Mesenchymal stem cell (in vitro differentiated cells and primary cell): ENCODE measurements around the gene ZNF599.

Source experiments
- DNase-seq: peaks from one replicate; pipeline ENCODE4 v3.0.0-alpha.2; 2013
- H2AFZ ChIP-seq: one replicate; pipeline ENCODE4 v1.6.1; 2013; ENCODE audit warnings: low read depth, mild to moderate bottlenecking, control low read depth, inconsistent platforms, low read length, moderate library complexity
- H2AK5ac ChIP-seq: 2 replicates; pipeline ENCODE4 v1.6.1; 2013; ENCODE audit warnings: low read length, moderate library complexity, mild to moderate bottlenecking, inconsistent platforms; ENCODE audit not compliant: severe bottlenecking
- H2BK120ac ChIP-seq: one replicate; pipeline ENCODE4 v1.6.1; 2013; ENCODE audit warnings: low read depth, mild to moderate bottlenecking, inconsistent platforms, low read length, moderate library complexity
- H2BK12ac ChIP-seq, 2 experiments: one replicate each; pipeline ENCODE4 v1.6.1; 2013; ENCODE audit warnings: inconsistent platforms in 2 of 2, low read length in 2 of 2, mild to moderate bottlenecking in 2 of 2, moderate library complexity in 2 of 2, control low read depth in 1 of 2
- H2BK15ac ChIP-seq: one replicate; pipeline ENCODE4 v1.6.1; 2013; ENCODE audit warnings: mild to moderate bottlenecking, low read depth, inconsistent platforms; ENCODE audit not compliant: poor library complexity, severe bottlenecking
- H2BK5ac ChIP-seq: 2 replicates; pipeline ENCODE4 v1.6.1; 2013; ENCODE audit warnings: low read depth, mild to moderate bottlenecking, low read length, control low read depth, inconsistent platforms; ENCODE audit not compliant: poor library complexity, severe bottlenecking
- H3K14ac ChIP-seq, 2 experiments: one replicate each; pipeline ENCODE4 v1.6.1; 2013; ENCODE audit warnings: inconsistent platforms in 2 of 2, low read length in 2 of 2, control low read depth in 1 of 2, mild to moderate bottlenecking in 1 of 2, moderate library complexity in 1 of 2
- H3K18ac ChIP-seq, 2 experiments: one replicate each; pipeline ENCODE4 v1.6.1; 2013; ENCODE audit warnings: inconsistent platforms in 2 of 2, low read length in 2 of 2, control low read depth in 1 of 2, low read depth in 1 of 2, mild to moderate bottlenecking in 1 of 2
- H3K23ac ChIP-seq, 2 experiments: one replicate each; pipeline ENCODE4 v1.6.1; 2013; ENCODE audit warnings: inconsistent platforms in 2 of 2, low read length in 2 of 2, mild to moderate bottlenecking in 2 of 2, moderate library complexity in 2 of 2, control low read depth in 1 of 2
- H3K27ac ChIP-seq: 2 replicates; pipeline ENCODE4 v1.5.1; 2013; ENCODE audit warnings: mild to moderate bottlenecking, moderate library complexity, low read length, control low read depth, inconsistent platforms; ENCODE audit not compliant: poor library complexity, severe bottlenecking
- H3K27me3 ChIP-seq, 2 experiments: 2 replicates each; pipeline versions ENCODE4 v1.6.1 to v1.7.0; 2013; ENCODE audit warnings: low read length in 2 of 2, mild to moderate bottlenecking in 2 of 2, moderate library complexity in 2 of 2, control low read depth in 1 of 2, inconsistent platforms in 1 of 2; ENCODE audit not compliant: control insufficient read depth in 1 of 2, insufficient read depth in 1 of 2
- H3K36me3 ChIP-seq, 2 experiments: 2 replicates each; pipeline versions ENCODE4 v1.6.1 to v1.7.0; 2013; ENCODE audit warnings: low read length in 2 of 2, control low read depth in 1 of 2, inconsistent platforms in 1 of 2, low read depth in 1 of 2, mild to moderate bottlenecking in 1 of 2; ENCODE audit not compliant: insufficient read depth in 2 of 2, control insufficient read depth in 1 of 2
- H3K4ac ChIP-seq, 2 experiments: one replicate each; pipeline ENCODE4 v1.6.1; 2013; ENCODE audit warnings: inconsistent platforms in 2 of 2, low read length in 2 of 2, mild to moderate bottlenecking in 2 of 2, moderate library complexity in 2 of 2, control low read depth in 1 of 2, low read depth in 1 of 2
- H3K4me1 ChIP-seq: 2 replicates; pipeline ENCODE4 v1.6.1; 2013; ENCODE audit warnings: low read depth, low read length, control low read depth; ENCODE audit not compliant: control insufficient read depth, insufficient read depth
- H3K4me2 ChIP-seq: 2 replicates; pipeline ENCODE4 v1.6.1; 2013; ENCODE audit warnings: low read length, mild to moderate bottlenecking, inconsistent platforms; ENCODE audit not compliant: poor library complexity, severe bottlenecking
- H3K4me3 ChIP-seq, 2 experiments: 2 replicates each; pipeline versions ENCODE4 v1.5.1 to v1.7.0; 2013; ENCODE audit warnings: low read length in 2 of 2, mild to moderate bottlenecking in 2 of 2, control low read depth in 1 of 2, low read depth in 1 of 2; ENCODE audit not compliant: insufficient read depth in 1 of 2
- H3K79me1 ChIP-seq: replicated peaks from 2 replicates; pipeline ENCODE4 v1.6.1; 2013; ENCODE audit warnings: mild to moderate bottlenecking, control low read depth, low read length, inconsistent platforms; ENCODE audit not compliant: poor library complexity, severe bottlenecking
- H3K9ac ChIP-seq: 2 replicates; pipeline ENCODE4 v1.7.0; 2013; ENCODE audit warnings: mild to moderate bottlenecking, low read length, moderate library complexity
- H3K9me3 ChIP-seq: 2 replicates; pipeline ENCODE4 v1.7.0; 2013; ENCODE audit warnings: mild to moderate bottlenecking, low read length; ENCODE audit not compliant: control insufficient read depth
- H4K8ac ChIP-seq: one replicate; pipeline ENCODE4 v1.6.1; 2013; ENCODE audit warnings: inconsistent platforms, mild to moderate bottlenecking, low read length, moderate library complexity
- H4K91ac ChIP-seq: one replicate; pipeline ENCODE4 v1.6.1; 2013; ENCODE audit warnings: mild to moderate bottlenecking, low read length, inconsistent platforms
- WGBS: methylation state at CpG from one replicate; pipeline ENCODE4 v1.1.7; 2013; ENCODE audit warnings: mixed read lengths; 5-methylcytosine and 5-hydroxymethylcytosine counted together

Gene ZNF599

GRCh38 chr19:34793565-34793964, 20.6 kb upstream of the ZNF599 start:
- H3K36me3 ChIP-seq, result no peaks in the 10 kb centered on the region
- no peak overlapping the region for H3K27ac ChIP-seq
- no peak overlapping the region for H2BK12ac ChIP-seq
- no peak overlapping the region for H3K4ac ChIP-seq
- no peaks in the 10 kb centered on the region for H3K27me3 ChIP-seq
- H3K4me3 ChIP-seq, result peak overlapping the region in 1 of 2 experiments; percentile 59
- H2BK5ac ChIP-seq, result no peak overlapping the region
- no peak overlapping the region for H2AFZ ChIP-seq
- DNase-seq, result no peak
- H4K8ac ChIP-seq, result no peak overlapping the region
- H3K14ac ChIP-seq, result no peak overlapping the region
- H3K9ac ChIP-seq, result peak overlapping the region; percentile 43
- H2BK120ac ChIP-seq, result no peak overlapping the region
- H3K18ac ChIP-seq, result no peak overlapping the region
- H3K4me1 ChIP-seq, result no peaks in the 10 kb centered on the region
- H2AK5ac ChIP-seq, result no peak overlapping the region
- H4K91ac ChIP-seq, result no peak overlapping the region
- peaks cover 18% of the 10 kb centered on the region for H3K9me3 ChIP-seq
- H3K4me2 ChIP-seq, result no peak overlapping the region
- no peak overlapping the region for H2BK15ac ChIP-seq
- H3K23ac ChIP-seq, result no peak overlapping the region
- H3K79me1 ChIP-seq, result no peaks in the 10 kb centered on the region
- 82% methylated on average over 3 of the region's 3 CpGs for WGBS

- no peak overlapping the region for H3K27ac ChIP-seq
- no peak overlapping the region for H2BK12ac ChIP-seq
- H2AK5ac ChIP-seq, result no peak overlapping the region
- H3K27me3 ChIP-seq, result no peaks in the 10 kb centered on the region
- peaks cover 30% of the 10 kb centered on the region for H3K9me3 ChIP-seq
- no peak overlapping the region for H3K18ac ChIP-seq
- no peak overlapping the region for H3K4me3 ChIP-seq
- no peak overlapping the region for H4K8ac ChIP-seq
- no peak overlapping the region for H3K9ac ChIP-seq
- H2BK5ac ChIP-seq, result no peak overlapping the region
- no peak for DNase-seq
- no peak overlapping the region for H2AFZ ChIP-seq
- H3K4ac ChIP-seq, result no peak overlapping the region
- no peak overlapping the region for H3K4me2 ChIP-seq
- no peaks in the 10 kb centered on the region for H3K4me1 ChIP-seq
- H2BK120ac ChIP-seq, result no peak overlapping the region
- no peak overlapping the region for H2BK15ac ChIP-seq
- H3K79me1 ChIP-seq, result no peaks in the 10 kb centered on the region
- H3K14ac ChIP-seq, result no peak overlapping the region
- H3K36me3 ChIP-seq, result no peaks in the 10 kb centered on the region
- H3K23ac ChIP-seq, result no peak overlapping the region
- WGBS, result 32% methylated on average over 2 of the region's 2 CpGs
- H4K91ac ChIP-seq, result no peak overlapping the region
Measured at GRCh38 chr19:34788074-34788473, 15.1 kb upstream of the ZNF599 start.

GRCh38 chr19:34787059-34787824, 14.2 kb upstream of the ZNF599 start:
- Histone ChIP-seq H3K4ac (no peak overlapping the region), H3K9me3 (peaks cover 30% of the 10 kb centered on the region), H3K79me1 (no peaks in the 10 kb centered on the region), H3K18ac (no peak overlapping the region), H3K14ac (no peak overlapping the region), H2BK15ac (no peak overlapping the region), H4K91ac (no peak overlapping the region), H3K4me2 (no peak overlapping the region), H3K36me3 (no peaks in the 10 kb centered on the region), H3K23ac (no peak overlapping the region), H2BK5ac (no peak overlapping the region), H3K4me1 (no peaks in the 10 kb centered on the region), H2AK5ac (no peak overlapping the region), H2AFZ (no peak overlapping the region), H4K8ac (no peak overlapping the region), H2BK12ac (no peak overlapping the region), H3K27me3 (no peaks in the 10 kb centered on the region), H3K4me3 (no peak overlapping the region), H3K27ac (no peak overlapping the region), H2BK120ac (no peak overlapping the region), H3K9ac (no peak overlapping the region)
- WGBS, result 61% methylated on average over 3 of the region's 3 CpGs
- DNase-seq, result no peak

- no peak for DNase-seq
- Histone ChIP-seq H3K79me1 (no peaks in the 10 kb centered on the region), H3K4me1 (no peaks in the 10 kb centered on the region)
Measured at GRCh38 chr19:34786236-34786635, 13.2 kb upstream of the ZNF599 start.

More at GRCh38 chr19:34786236-34786635, 13.2 kb upstream of the ZNF599 start:
- H3K9ac ChIP-seq, result no peak overlapping the region
- no peak overlapping the region for H3K4me3 ChIP-seq
- no peak overlapping the region for H3K4ac ChIP-seq
- H3K9me3 ChIP-seq, result peaks cover 27% of the 10 kb centered on the region
- H2BK15ac ChIP-seq, result no peak overlapping the region
- no peak overlapping the region for H3K23ac ChIP-seq
- no peak overlapping the region for H3K4me2 ChIP-seq
- H2BK12ac ChIP-seq, result no peak overlapping the region
- H3K27me3 ChIP-seq, result no peaks in the 10 kb centered on the region
- H2BK120ac ChIP-seq, result no peak overlapping the region
- H2AK5ac ChIP-seq, result no peak overlapping the region
- no peak overlapping the region for H4K8ac ChIP-seq
- H2BK5ac ChIP-seq, result no peak overlapping the region
- H3K18ac ChIP-seq, result no peak overlapping the region
- no peaks in the 10 kb centered on the region for H3K36me3 ChIP-seq
- H3K27ac ChIP-seq, result no peak overlapping the region
- H2AFZ ChIP-seq, result no peak overlapping the region
- H3K14ac ChIP-seq, result no peak overlapping the region
- H4K91ac ChIP-seq, result no peak overlapping the region
- WGBS, result 64% methylated on average over 5 of the region's 5 CpGs
